ENCODE measurements around the gene MB. TPM values are rescaled to one million over a fixed set of nuclear protein-coding genes. Genes with fewer than 3 reads are reported as not detected.

Gene MB
- total and polyA plus RNA-seq, 2 donors (not counting 1 experiment from before 2014, with no cell fraction given): not detected

DNA sequence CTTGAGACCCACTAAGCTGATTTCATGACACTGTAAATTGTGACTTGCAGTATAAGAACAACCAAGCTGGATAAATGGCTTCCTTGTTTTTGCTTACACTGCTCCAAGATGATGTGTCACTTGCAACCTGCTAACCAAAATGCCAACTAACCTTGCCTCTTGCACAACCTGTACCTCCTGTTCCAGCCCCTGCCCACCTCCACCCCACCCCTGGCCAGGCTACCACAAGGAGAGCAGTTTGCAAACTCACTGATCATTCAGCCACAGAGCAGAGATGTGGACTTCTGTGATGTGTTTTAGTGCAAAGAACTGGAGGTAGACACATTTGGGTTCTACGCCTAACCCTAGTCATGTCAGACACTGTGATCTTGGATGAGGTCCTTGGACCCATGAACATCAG, 26.9 kb upstream of the MB start:
- TF ChIP-seq, protein P1, sequence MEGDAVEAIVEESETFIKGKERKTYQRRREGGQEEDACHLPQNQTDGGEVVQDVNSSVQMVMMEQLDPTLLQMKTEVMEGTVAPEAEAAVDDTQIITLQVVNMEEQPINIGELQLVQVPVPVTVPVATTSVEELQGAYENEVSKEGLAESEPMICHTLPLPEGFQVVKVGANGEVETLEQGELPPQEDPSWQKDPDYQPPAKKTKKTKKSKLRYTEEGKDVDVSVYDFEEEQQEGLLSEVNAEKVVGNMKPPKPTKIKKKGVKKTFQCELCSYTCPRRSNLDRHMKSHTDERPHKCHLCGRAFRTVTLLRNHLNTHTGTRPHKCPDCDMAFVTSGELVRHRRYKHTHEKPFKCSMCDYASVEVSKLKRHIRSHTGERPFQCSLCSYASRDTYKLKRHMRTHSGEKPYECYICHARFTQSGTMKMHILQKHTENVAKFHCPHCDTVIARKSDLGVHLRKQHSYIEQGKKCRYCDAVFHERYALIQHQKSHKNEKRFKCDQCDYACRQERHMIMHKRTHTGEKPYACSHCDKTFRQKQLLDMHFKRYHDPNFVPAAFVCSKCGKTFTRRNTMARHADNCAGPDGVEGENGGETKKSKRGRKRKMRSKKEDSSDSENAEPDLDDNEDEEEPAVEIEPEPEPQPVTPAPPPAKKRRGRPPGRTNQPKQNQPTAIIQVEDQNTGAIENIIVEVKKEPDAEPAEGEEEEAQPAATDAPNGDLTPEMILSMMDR (IDR thresholded peaks at IDR 0.05): no peak
- TF ChIP-seq EZH2 (IDR thresholded peaks at IDR 0.05; ENCODE audit: borderline replicate concordance, insufficient read depth, low read depth, low read length, poor library complexity, severe bottlenecking): no peak
- no peaks in the 10 kb centered on the region for H3K27me3 ChIP-seq (replicated peaks in 1 of 4; ENCODE audit: control extremely low read depth in 1 of 4, control insufficient read depth in 3 of 4, insufficient read depth in 4 of 4, low read length in 3 of 4)
- H3K4me2 ChIP-seq (replicated peaks; ENCODE audit: low read depth, low read length, poor library complexity, severe bottlenecking): no peak overlapping the region
- DNase-seq (no peak), ATAC-seq (ENCODE audit: low read depth) (no peak)
- no peaks in the 10 kb centered on the region for H4K20me1 ChIP-seq (ENCODE audit: control insufficient read depth, insufficient read depth, low read length, poor library complexity, severe bottlenecking)
- H3K4me3 ChIP-seq (ENCODE audit: control extremely low read depth in 1 of 5, extremely low read depth in 1 of 5, insufficient read depth in 1 of 5, low read depth in 2 of 5, low read length in 4 of 5): no peak overlapping the region
- WGBS (ENCODE audit: insufficient coverage): 89% methylated on average over 1 of the region's 1 CpG
- Mint-ChIP-seq H3K9me3 (ENCODE audit: insufficient read depth) (no peaks in the 10 kb centered on the region), H3K27ac (no peak overlapping the region), H3K4me3 (no peak overlapping the region), H3K27me3 (peaks cover 3% of the 10 kb centered on the region), H3K4me1 (peaks cover 17% of the 10 kb centered on the region)
- H3K36me3 ChIP-seq (replicated peaks in 1 of 2; ENCODE audit: control extremely low read depth in 1 of 2, control insufficient read depth in 1 of 2, extremely low read depth in 1 of 2, insufficient read depth in 2 of 2, low read length in 1 of 2): no peaks in the 10 kb centered on the region
- ChIA-PET POLR2A (no interaction called here), CTCF (interaction anchor here (1.1 kb wide), 1 partner anchor 20 kb away, joined by 3 read pairs; no protein-coding TSS in a partner anchor)
- no peak overlapping the region for H3K9ac ChIP-seq (ENCODE audit: low read length)
- H3K9me3 ChIP-seq (ENCODE audit: control extremely low read depth in 1 of 3, control insufficient read depth in 2 of 3, insufficient read depth in 1 of 3, low read length in 2 of 3): no peaks in the 10 kb centered on the region
- H3K4me1 ChIP-seq (ENCODE audit: control insufficient read depth in 2 of 2, insufficient read depth in 2 of 2, low read length in 2 of 2): peaks cover 13 to 19% of the 10 kb centered on the region in 2 donors
- peaks cover 5% of the 10 kb centered on the region for H3K79me2 ChIP-seq (ENCODE audit: control insufficient read depth, insufficient read depth, low read length)
- H3K27ac ChIP-seq (ENCODE audit: low read length in 2 of 2): no peak overlapping the region
- no peak overlapping the region for H2AFZ ChIP-seq (ENCODE audit: insufficient read depth, low read depth, low read length, poor library complexity, severe bottlenecking)
- intact Hi-C loops (cut with micrococcal nuclease): no loop called here

DNA sequence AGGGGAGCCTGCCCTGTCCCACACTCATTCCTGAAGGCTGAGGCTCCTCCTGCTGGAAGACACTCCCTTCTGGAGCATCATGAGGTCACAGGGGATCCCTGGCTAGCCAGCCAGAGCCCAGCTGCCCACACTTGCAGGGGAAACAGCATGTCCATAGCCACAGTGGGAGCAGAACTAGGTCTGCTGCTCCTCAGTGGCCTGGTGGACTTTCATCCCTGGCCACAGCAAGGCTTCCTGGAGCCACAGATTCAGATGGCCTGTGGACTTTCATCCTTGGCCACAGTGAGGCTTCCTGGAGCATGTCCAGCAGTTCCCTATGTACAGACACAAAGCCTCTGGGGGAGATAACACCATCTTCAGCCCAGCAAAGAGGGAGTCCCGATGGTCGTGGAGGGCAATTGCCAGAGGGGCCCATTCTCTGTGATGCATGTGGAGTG, 25.2 kb upstream of the MB start:
- Histone ChIP-seq H3K9ac (ENCODE audit: low read length) (no peak overlapping the region), H2AFZ (ENCODE audit: insufficient read depth, low read depth, low read length, poor library complexity, severe bottlenecking) (no peak overlapping the region), H3K79me2 (ENCODE audit: control insufficient read depth, insufficient read depth, low read length) (no peaks in the 10 kb centered on the region), H3K4me2 (replicated peaks; ENCODE audit: low read depth, low read length, poor library complexity, severe bottlenecking) (no peak overlapping the region), H4K20me1 (ENCODE audit: control insufficient read depth, insufficient read depth, low read length, poor library complexity, severe bottlenecking) (no peaks in the 10 kb centered on the region), H3K4me3 (ENCODE audit: control extremely low read depth in 1 of 5, extremely low read depth in 1 of 5, insufficient read depth in 1 of 5, low read depth in 2 of 5, low read length in 4 of 5) (no peak overlapping the region), H3K27ac (ENCODE audit: low read length in 2 of 2) (no peak overlapping the region), H3K27me3 (replicated peaks in 1 of 4; ENCODE audit: control extremely low read depth in 1 of 4, control insufficient read depth in 3 of 4, insufficient read depth in 4 of 4, low read length in 3 of 4) (peaks cover 0 to 5% (median 0%) of the 10 kb centered on the region in 4 experiments), H3K9me3 (ENCODE audit: control extremely low read depth in 1 of 3, control insufficient read depth in 2 of 3, insufficient read depth in 1 of 3, low read length in 2 of 3) (no peaks in the 10 kb centered on the region), H3K36me3 (replicated peaks in 1 of 2; ENCODE audit: control extremely low read depth in 1 of 2, control insufficient read depth in 1 of 2, extremely low read depth in 1 of 2, insufficient read depth in 2 of 2, low read length in 1 of 2) (no peaks in the 10 kb centered on the region), H3K4me1 (ENCODE audit: control insufficient read depth in 2 of 2, insufficient read depth in 2 of 2, low read length in 2 of 2) (peaks cover 5 to 6% of the 10 kb centered on the region in 2 donors)
- Mint-ChIP-seq H3K9me3 (ENCODE audit: insufficient read depth) (no peaks in the 10 kb centered on the region), H3K4me3 (no peak overlapping the region), H3K4me1 (peaks cover 4% of the 10 kb centered on the region), H3K27ac (no peak overlapping the region), H3K27me3 (peaks cover 15% of the 10 kb centered on the region)
- ATAC-seq (ENCODE audit: low read depth) (no peak), DNase-seq (no peak)
- WGBS (ENCODE audit: insufficient coverage): 100% methylated on average over 2 of the region's 2 CpGs
- ChIA-PET CTCF (no interaction called here), POLR2A (no interaction called here)
- TF ChIP-seq EZH2 (IDR thresholded peaks at IDR 0.05; ENCODE audit: borderline replicate concordance, insufficient read depth, low read depth, low read length, poor library complexity, severe bottlenecking): no peak
- TF ChIP-seq, protein P1 (IDR thresholded peaks at IDR 0.05): no peak
- intact Hi-C loops (cut with micrococcal nuclease): no loop called here
